H9 (cell line): ENCODE measurements around the gene EYA4. TPM values are rescaled to one million over a fixed set of nuclear protein-coding genes. Genes with fewer than 3 reads are reported as not detected.

Source experiments
- DNase-seq: peaks from one replicate; pipeline ENCODE4 v3.0.0-alpha.2; 2017
- H2AFZ ChIP-seq: one replicate; pipeline ENCODE4 v1.6.1; 2013; ENCODE audit warnings: mild to moderate bottlenecking, low read length, control low read depth, moderate library complexity
- H2AK5ac ChIP-seq: 2 replicates; pipeline ENCODE4 v1.6.1; 2013; ENCODE audit warnings: low read length, control low read depth, mixed read lengths; ENCODE audit not compliant: insufficient read length
- H2BK120ac ChIP-seq: one replicate; pipeline ENCODE4 v1.6.1; 2013; ENCODE audit warnings: low read depth, mild to moderate bottlenecking, low read length, control low read depth, inconsistent platforms; ENCODE audit not compliant: poor library complexity, severe bottlenecking
- H2BK12ac ChIP-seq: 2 replicates; pipeline ENCODE4 v1.6.1; 2013; ENCODE audit warnings: low read length, control low read depth, mixed read lengths, low read depth; ENCODE audit not compliant: insufficient read length
- H2BK15ac ChIP-seq: 2 replicates; pipeline ENCODE4 v1.6.1; 2013; ENCODE audit warnings: low read depth, low read length, control low read depth
- H2BK20ac ChIP-seq: one replicate; pipeline ENCODE4 v1.6.1; 2013; ENCODE audit warnings: low read depth, mild to moderate bottlenecking, low read length, control low read depth, inconsistent platforms; ENCODE audit not compliant: poor library complexity, severe bottlenecking
- H2BK5ac ChIP-seq: 2 replicates; pipeline ENCODE4 v1.6.1; 2013; ENCODE audit warnings: low read length, control low read depth, mixed read lengths; ENCODE audit not compliant: insufficient read length
- H3K14ac ChIP-seq: 2 replicates; pipeline ENCODE4 v1.6.1; 2013; ENCODE audit warnings: low read length, control low read depth; ENCODE audit not compliant: insufficient read depth
- H3K18ac ChIP-seq: 2 replicates; pipeline ENCODE4 v1.6.1; 2013; ENCODE audit warnings: low read depth, mild to moderate bottlenecking, mixed read lengths, low read length, control low read depth; ENCODE audit not compliant: insufficient read length
- H3K23ac ChIP-seq: 2 replicates; pipeline ENCODE4 v1.6.1; 2013; ENCODE audit warnings: low read length, control low read depth, mixed read lengths, low read depth; ENCODE audit not compliant: insufficient read length
- H3K23me2 ChIP-seq: 2 replicates; pipeline ENCODE4 v1.6.1; 2013; ENCODE audit warnings: low read depth, mild to moderate bottlenecking, mixed read lengths, low read length, control low read depth; ENCODE audit not compliant: insufficient read length, poor library complexity, severe bottlenecking
- H3K27ac ChIP-seq: 2 replicates; pipeline ENCODE4 v1.5.1; 2013; ENCODE audit warnings: low read length, control low read depth, mixed read lengths, low read depth; ENCODE audit not compliant: insufficient read length
- H3K27me3 ChIP-seq: 2 replicates; pipeline ENCODE4 v1.6.1; 2013; ENCODE audit warnings: low read length, control low read depth, inconsistent platforms; ENCODE audit not compliant: insufficient read depth
- H3K4ac ChIP-seq: 2 replicates; pipeline ENCODE4 v1.6.1; 2013; ENCODE audit warnings: low read depth, mild to moderate bottlenecking, control low read depth, inconsistent platforms, low read length, moderate library complexity
- H3K4me1 ChIP-seq: 2 replicates; pipeline ENCODE4 v1.6.1; 2013; ENCODE audit warnings: low read length, control low read depth, inconsistent platforms; ENCODE audit not compliant: insufficient read depth
- H3K4me2 ChIP-seq: 2 replicates; pipeline ENCODE4 v1.6.1; 2013; ENCODE audit warnings: low read length, control low read depth, mixed read lengths; ENCODE audit not compliant: insufficient read length, insufficient read depth
- H3K56ac ChIP-seq: 2 replicates; pipeline ENCODE4 v1.6.1; 2013; ENCODE audit warnings: low read depth, mild to moderate bottlenecking, mixed read lengths, low read length, control low read depth; ENCODE audit not compliant: insufficient read length
- H3K79me1 ChIP-seq: 2 replicates; pipeline ENCODE4 v1.6.1; 2013; ENCODE audit warnings: low read depth, mild to moderate bottlenecking, moderate library complexity, low read length, control low read depth, inconsistent platforms; ENCODE audit not compliant: insufficient read depth, poor library complexity, severe bottlenecking
- H3K79me2 ChIP-seq: 2 replicates; pipeline ENCODE4 v1.6.1; 2013; ENCODE audit warnings: low read length, control low read depth, inconsistent platforms; ENCODE audit not compliant: insufficient read depth
- H3K9ac ChIP-seq: 2 replicates; pipeline ENCODE4 v1.6.1; 2013; ENCODE audit warnings: low read length, control low read depth, mixed read lengths; ENCODE audit not compliant: insufficient read length; ENCODE audit errors: extremely low read depth
- H3K9me3 ChIP-seq: one replicate; pipeline ENCODE4 v1.6.1; 2013; ENCODE audit warnings: low read depth, low read length, inconsistent platforms; ENCODE audit not compliant: control insufficient read depth
- H3T11ph ChIP-seq: one replicate; pipeline ENCODE4 v1.6.1; 2013; ENCODE audit warnings: mild to moderate bottlenecking, low read length, control low read depth, inconsistent platforms
- H4K20me1 ChIP-seq: one replicate; pipeline ENCODE4 v1.6.1; 2013; ENCODE audit not compliant: control insufficient read depth, insufficient read length, insufficient read depth
- H4K5ac ChIP-seq: 2 replicates; pipeline ENCODE4 v1.6.1; 2013; ENCODE audit warnings: low read depth, mild to moderate bottlenecking, mixed read lengths, low read length, control low read depth; ENCODE audit not compliant: insufficient read length
- H4K8ac ChIP-seq: replicated peaks from 2 replicates; pipeline ENCODE4 v1.6.1; 2013; ENCODE audit warnings: low read length, control low read depth, mixed read lengths, low read depth; ENCODE audit not compliant: insufficient read length
- H4K91ac ChIP-seq: 2 replicates; pipeline ENCODE4 v1.6.1; 2013; ENCODE audit warnings: low read depth, mild to moderate bottlenecking, moderate library complexity, mixed read lengths, low read length, control low read depth; ENCODE audit not compliant: insufficient read length
- H3K27ac Mint-ChIP-seq, 3 experiments: 2 replicates in 2 of 3; 3 replicates in 1 of 3; pipeline ENCODE4 v1.8.0; 2020 to 2021; ENCODE audit warnings: mixed read lengths in 3 of 3, mild to moderate bottlenecking in 1 of 3, moderate library complexity in 1 of 3
- H3K27me3 Mint-ChIP-seq: 2 replicates; pipeline ENCODE4 v1.8.0; 2021; ENCODE audit warnings: low read depth, mild to moderate bottlenecking, moderate library complexity, mixed read lengths
- H3K36me3 Mint-ChIP-seq, 3 experiments: 2 replicates in 2 of 3; 3 replicates in 1 of 3; pipeline ENCODE4 v1.8.0; 2020 to 2021; ENCODE audit warnings: low read depth in 3 of 3, mixed read lengths in 3 of 3; ENCODE audit not compliant: insufficient read depth in 1 of 3
- H3K4me1 Mint-ChIP-seq, 2 experiments: 2 replicates each; pipeline ENCODE4 v1.8.0; 2020; ENCODE audit warnings: mixed read lengths in 2 of 2
- H3K4me3 Mint-ChIP-seq, 2 experiments: 2 replicates in 1 of 2; 3 replicates in 1 of 2; pipeline ENCODE4 v1.8.0; 2020 to 2021; ENCODE audit warnings: mild to moderate bottlenecking in 2 of 2, mixed read lengths in 2 of 2, moderate library complexity in 1 of 2
- H3K9me3 Mint-ChIP-seq, 2 experiments: 2 replicates in 1 of 2; 3 replicates in 1 of 2; pipeline ENCODE4 v1.8.0; 2020; ENCODE audit warnings: mild to moderate bottlenecking in 2 of 2, mixed read lengths in 2 of 2, moderate library complexity in 1 of 2
- WGBS: extraction: QIAGEN DNeasy Blood & Tissue Kit; methylation state at CpG from one replicate; pipeline ENCODE4 v1.1.7; 2013; ENCODE audit warnings: missing lambda C conversion rate, low lambda C conversion rate, mixed read lengths; ENCODE audit not compliant: insufficient read length; ENCODE audit errors: extremely low coverage; 5-methylcytosine and 5-hydroxymethylcytosine counted together
- total RNA-seq: library from RNA; stranded (reverse); gene quantifications from 2 replicates; pipeline ENCODE4 v1.2.1, GENCODE V29; 2021
- TF ChIP-seq, protein P1 (sequence below): fragments of 200-600 bp; sonication (generic); conservative IDR thresholded peaks from 3 replicates; pipeline ENCODE4 v1.8.0; 2021; ENCODE audit warnings: antibody characterized with exemption, mild to moderate bottlenecking

Gene EYA4
- total RNA-seq, 1 experiment from 2014 or later, result 0.26 TPM

DNA sequence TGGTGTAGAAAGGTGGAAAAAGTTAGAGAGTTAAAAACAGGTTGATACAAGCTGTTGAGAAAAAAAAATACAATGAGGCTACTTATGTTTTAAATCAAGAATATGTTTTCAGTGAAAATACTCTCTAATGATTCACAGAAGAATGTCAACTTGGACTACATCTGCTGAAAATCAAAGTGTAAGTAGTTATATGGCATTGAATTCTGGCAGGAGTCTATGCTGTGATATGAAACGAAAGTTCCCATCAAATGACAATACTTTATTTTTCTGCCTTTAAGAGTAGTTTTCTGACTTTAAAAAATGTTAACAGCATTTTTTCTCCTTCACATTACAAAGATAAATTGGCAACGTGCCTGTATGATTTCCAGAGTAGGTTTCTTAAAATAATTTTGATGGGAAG lies 158.3 kb downstream of the EYA4 start:
- H3K79me1 ChIP-seq, result no peaks in the 10 kb centered on the region
- H3K23me2 ChIP-seq, result no peaks in the 10 kb centered on the region
- no peak overlapping the region for H3K23ac ChIP-seq
- no peak overlapping the region for H2AK5ac ChIP-seq
- H3K27me3 Mint-ChIP-seq, result no peaks in the 10 kb centered on the region
- H3K9me3 Mint-ChIP-seq, result no peaks in the 10 kb centered on the region
- H3K4ac ChIP-seq, result no peak overlapping the region
- H4K8ac ChIP-seq, result no peak overlapping the region
- WGBS, result no CpG with 5 or more reads among the region's 2 CpGs
- TF ChIP-seq, protein P1, sequence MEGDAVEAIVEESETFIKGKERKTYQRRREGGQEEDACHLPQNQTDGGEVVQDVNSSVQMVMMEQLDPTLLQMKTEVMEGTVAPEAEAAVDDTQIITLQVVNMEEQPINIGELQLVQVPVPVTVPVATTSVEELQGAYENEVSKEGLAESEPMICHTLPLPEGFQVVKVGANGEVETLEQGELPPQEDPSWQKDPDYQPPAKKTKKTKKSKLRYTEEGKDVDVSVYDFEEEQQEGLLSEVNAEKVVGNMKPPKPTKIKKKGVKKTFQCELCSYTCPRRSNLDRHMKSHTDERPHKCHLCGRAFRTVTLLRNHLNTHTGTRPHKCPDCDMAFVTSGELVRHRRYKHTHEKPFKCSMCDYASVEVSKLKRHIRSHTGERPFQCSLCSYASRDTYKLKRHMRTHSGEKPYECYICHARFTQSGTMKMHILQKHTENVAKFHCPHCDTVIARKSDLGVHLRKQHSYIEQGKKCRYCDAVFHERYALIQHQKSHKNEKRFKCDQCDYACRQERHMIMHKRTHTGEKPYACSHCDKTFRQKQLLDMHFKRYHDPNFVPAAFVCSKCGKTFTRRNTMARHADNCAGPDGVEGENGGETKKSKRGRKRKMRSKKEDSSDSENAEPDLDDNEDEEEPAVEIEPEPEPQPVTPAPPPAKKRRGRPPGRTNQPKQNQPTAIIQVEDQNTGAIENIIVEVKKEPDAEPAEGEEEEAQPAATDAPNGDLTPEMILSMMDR, result no peak
- no peaks in the 10 kb centered on the region for H3K36me3 Mint-ChIP-seq
- H2AFZ ChIP-seq, result no peak overlapping the region
- no peak overlapping the region for H3K14ac ChIP-seq
- no peaks in the 10 kb centered on the region for H3K79me2 ChIP-seq
- H3K27me3 ChIP-seq, result no peaks in the 10 kb centered on the region
- no peaks in the 10 kb centered on the region for H4K20me1 ChIP-seq
- H3K9ac ChIP-seq, result no peak overlapping the region
- H2BK5ac ChIP-seq, result no peak overlapping the region
- no peak overlapping the region for H3K4me3 Mint-ChIP-seq
- no peak for DNase-seq
- no peak overlapping the region for H3K27ac Mint-ChIP-seq
- no peak overlapping the region for H2BK15ac ChIP-seq
- H2BK20ac ChIP-seq, result no peak overlapping the region
- no peak overlapping the region for H3K18ac ChIP-seq
- no peak overlapping the region for H3K56ac ChIP-seq
- no peaks in the 10 kb centered on the region for H3K9me3 ChIP-seq
- no peaks in the 10 kb centered on the region for H3K4me1 ChIP-seq
- no peak overlapping the region for H4K5ac ChIP-seq
- H3K4me2 ChIP-seq, result no peak overlapping the region
- H2BK120ac ChIP-seq, result no peak overlapping the region
- H3T11ph ChIP-seq, result no peak overlapping the region
- peaks cover 0 to 5% of the 10 kb centered on the region in 2 experiments; a peak in 2 of 4 replicates for H3K4me1 Mint-ChIP-seq
- no peak overlapping the region for H4K91ac ChIP-seq
- H2BK12ac ChIP-seq, result no peak overlapping the region
- no peak overlapping the region for H3K27ac ChIP-seq
